Keratinocyte (primary cell): ENCODE data around the gene NDUFS4. TPM values are rescaled to one million over a fixed set of nuclear protein-coding genes. Genes with fewer than 3 reads are reported as not detected.

Source experiments
- DNase-seq: peaks from one replicate; pipeline ENCODE4 v3.0.0-alpha.2; 2011; ENCODE audit warnings: low read depth, missing footprints, low spot score
- FAIRE-seq: peaks from 2 replicates; lab custom pipeline; 2011; peaks lifted over from hg19 to GRCh38; lab: Jason Lieb, UNC
- H2AFZ ChIP-seq: 2 replicates; pipeline ENCODE4 v1.6.0; 2012; ENCODE audit warnings: low read length, control low read depth, inconsistent platforms; ENCODE audit not compliant: control insufficient read depth
- H3K27ac ChIP-seq: 2 replicates; pipeline ENCODE4 v1.5.1; 2011; ENCODE audit warnings: low read length; ENCODE audit not compliant: control insufficient read depth, insufficient read depth
- H3K27me3 ChIP-seq: 3 replicates; pipeline ENCODE4 v1.6.0; 2011; ENCODE audit warnings: low read length; ENCODE audit not compliant: control insufficient read depth, insufficient read depth; ENCODE audit errors: extremely low read depth
- H3K36me3 ChIP-seq, 2 experiments: 2 replicates in 1 of 2; 3 replicates in 1 of 2; pipeline ENCODE4 v1.5.1; 2011; ENCODE audit warnings: low read length in 2 of 2, mild to moderate bottlenecking in 1 of 2; ENCODE audit not compliant: control insufficient read depth in 2 of 2, insufficient read depth in 2 of 2; ENCODE audit errors: extremely low read depth in 1 of 2
- H3K4me1 ChIP-seq: 3 replicates; pipeline ENCODE4 v1.5.1; 2011; ENCODE audit warnings: low read length; ENCODE audit not compliant: control insufficient read depth, insufficient read depth; ENCODE audit errors: extremely low read depth
- H3K4me2 ChIP-seq: 3 replicates; pipeline ENCODE4 v1.6.0; 2011; ENCODE audit warnings: low read depth, low read length; ENCODE audit not compliant: control insufficient read depth, insufficient read depth; ENCODE audit errors: extremely low read depth
- H3K4me3 ChIP-seq, 3 experiments: fragments of 200-600 bp in 1 of 3; sonication (generic) in 1 of 3; 2 replicates in 2 of 3; 3 replicates in 1 of 3; pipeline ENCODE4 v1.5.1; 2011 to 2016; ENCODE audit warnings: low read length in 3 of 3, mild to moderate bottlenecking in 3 of 3, control low read depth in 2 of 3, inconsistent platforms in 1 of 3, low read depth in 1 of 3, mixed read lengths in 1 of 3, mixed run types in 1 of 3, moderate library complexity in 1 of 3; ENCODE audit not compliant: control insufficient read depth in 2 of 3, insufficient read depth in 2 of 3; ENCODE audit errors: extremely low read depth in 1 of 3
- H3K79me2 ChIP-seq: 2 replicates; pipeline ENCODE4 v1.6.0; 2012; ENCODE audit warnings: low read length; ENCODE audit not compliant: control insufficient read depth, insufficient read depth
- H3K9ac ChIP-seq: 3 replicates; pipeline ENCODE4 v1.6.0; 2011; ENCODE audit warnings: low read length; ENCODE audit not compliant: control insufficient read depth, insufficient read depth; ENCODE audit errors: extremely low read depth
- H3K9me1 ChIP-seq: 3 replicates; pipeline ENCODE4 v1.6.0; 2011; ENCODE audit warnings: low read length; ENCODE audit not compliant: control insufficient read depth, insufficient read depth; ENCODE audit errors: extremely low read depth
- H3K9me3 ChIP-seq: 2 replicates; pipeline ENCODE4 v1.5.1; 2012; ENCODE audit warnings: low read depth, low read length; ENCODE audit not compliant: control insufficient read depth
- H4K20me1 ChIP-seq: 3 replicates; pipeline ENCODE4 v1.6.0; 2011; ENCODE audit warnings: low read length; ENCODE audit not compliant: control insufficient read depth, insufficient read depth; ENCODE audit errors: extremely low read depth
- CTCF ChIP-seq, 3 experiments: IDR thresholded peaks in 1 of 3; conservative IDR thresholded peaks in 1 of 3; optimal IDR thresholded peaks in 1 of 3; 2 replicates in 2 of 3; 3 replicates in 1 of 3; pipeline versions ENCODE3 to v1.5.1; 2011; ENCODE audit warnings: low read length in 3 of 3, mild to moderate bottlenecking in 3 of 3, moderate library complexity in 2 of 3, control low read depth in 1 of 3, inconsistent platforms in 1 of 3; ENCODE audit not compliant: insufficient read depth in 2 of 3; ENCODE audit errors: extremely low read depth in 1 of 3
- EZH2 ChIP-seq: IDR thresholded peaks from one replicate; pipeline ENCODE4 v1.6.1; 2012; ENCODE audit warnings: inconsistent platforms, mild to moderate bottlenecking, low read length, moderate library complexity
- dilution Hi-C: fragments of 300-500 bp; cut with MboI; formaldehyde crosslinking; loops from one replicate; pipeline ENCODE4 v1.7.0; 2020; ENCODE audit warnings: low sequenced_read_pairs; ENCODE audit not compliant: extremely low pct_ligation_motif_present
- polyA plus RNA-seq, 5 experiments: library from polyadenylated mRNA; depleted of rRNA in 3 of 5; stranded (reverse) in 3 of 5; stranded (forward) in 1 of 5; unstranded in 1 of 5; fragments of >200 nt; gene quantifications; 1 replicate in 1 of 5; 2 replicates in 3 of 5; 3 replicates in 1 of 5; pipeline versions ENCODE4 v1.2.1 to v1.2.3, GENCODE V29; 2011 to 2012; ENCODE audit warnings: missing spikeins in 2 of 5, low read depth in 1 of 5, low replicate concordance in 1 of 5

Gene NDUFS4
- polyA plus RNA-seq, 1 donor (not counting 4 experiments of a cell fraction or from before 2014, with no cell fraction given): 118 TPM

- H3K27me3 ChIP-seq: no peaks in the 10 kb centered on the region
- no peaks in the 10 kb centered on the region for H4K20me1 ChIP-seq
- TF ChIP-seq EZH2 (no peak), CTCF (optimal IDR thresholded peaks at IDR 0.05 in 1 of 3, IDR thresholded peaks at IDR 0.05 in 1 of 3, conservative IDR thresholded peaks at IDR 0.05 in 1 of 3; ENCODE audit: extremely low read depth in 1 of 3, insufficient read depth in 2 of 3, low read length in 3 of 3) (no peak)
- no peak overlapping the region for H2AFZ ChIP-seq
- H3K36me3 ChIP-seq: peaks cover 0 to 4% of the 10 kb centered on the region in 2 experiments
- dilution Hi-C loops: no loop called here
- no peak for DNase-seq
- H3K9me1 ChIP-seq: no peaks in the 10 kb centered on the region
- H3K4me1 ChIP-seq: no peaks in the 10 kb centered on the region
- no peaks in the 10 kb centered on the region for H3K9me3 ChIP-seq
- H3K79me2 ChIP-seq: peaks cover 85% of the 10 kb centered on the region
- no peak for FAIRE-seq
- no peak overlapping the region for H3K9ac ChIP-seq
- no peak overlapping the region for H3K4me2 ChIP-seq
- H3K27ac ChIP-seq: no peak overlapping the region
- H3K4me3 ChIP-seq: no peak overlapping the region
Observed at GRCh38 chr5:53568401-53568800, 8.0 kb downstream of the NDUFS4 start.

- H4K20me1 ChIP-seq: no peaks in the 10 kb centered on the region
- H3K36me3 ChIP-seq: peaks cover 0 to 4% of the 10 kb centered on the region in 2 experiments
- H3K27ac ChIP-seq: no peak overlapping the region
- H3K79me2 ChIP-seq: peaks cover 84% of the 10 kb centered on the region
- H3K4me2 ChIP-seq: no peak overlapping the region
- DNase-seq: no peak
- TF ChIP-seq EZH2 (no peak), CTCF (optimal IDR thresholded peaks at IDR 0.05 in 1 of 3, IDR thresholded peaks at IDR 0.05 in 1 of 3, conservative IDR thresholded peaks at IDR 0.05 in 1 of 3; ENCODE audit: extremely low read depth in 1 of 3, insufficient read depth in 2 of 3, low read length in 3 of 3) (no peak)
- dilution Hi-C loops: no loop called here
- no peak overlapping the region for H2AFZ ChIP-seq
- no peaks in the 10 kb centered on the region for H3K27me3 ChIP-seq
- no peak for FAIRE-seq
- H3K4me1 ChIP-seq: no peaks in the 10 kb centered on the region
- H3K9me1 ChIP-seq: no peaks in the 10 kb centered on the region
- H3K9me3 ChIP-seq: no peaks in the 10 kb centered on the region
- no peak overlapping the region for H3K4me3 ChIP-seq
- no peak overlapping the region for H3K9ac ChIP-seq
Observed at GRCh38 chr5:53568871-53569270, 8.4 kb downstream of the NDUFS4 start.
